ENCODE results near the gene SIRPD.
"Not testable (repeated sequence)": the region's sequence is repeated elsewhere in the genome, so short reads cannot be mapped to it uniquely, and the experiment has no call there.

DNA sequence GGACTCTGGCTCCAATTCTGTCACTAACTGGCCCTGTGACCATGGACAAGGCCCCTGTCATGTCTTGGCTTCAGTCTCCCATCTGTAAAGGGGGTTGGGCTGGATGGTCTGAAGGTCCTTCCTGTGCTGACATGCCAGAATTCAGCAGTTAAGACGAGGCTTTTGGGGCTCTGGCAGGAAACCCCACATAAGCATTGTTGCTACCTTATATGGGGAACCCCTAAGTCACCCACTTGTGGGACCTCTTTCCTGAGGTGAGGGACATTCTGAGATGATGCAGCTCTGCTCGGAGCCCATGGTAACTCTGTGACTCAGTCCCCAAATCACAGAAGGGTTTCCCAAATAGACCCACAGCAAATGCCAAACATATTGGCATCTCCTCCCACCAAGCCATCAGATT, 19.8 kb upstream of the SIRPD start:
- TF ChIP-seq POLR2AphosphoS5, POLR2A, EP300 (IDR thresholded peaks at IDR 0.05): not testable (repeated sequence)
- TF ChIP-seq, protein P1, sequence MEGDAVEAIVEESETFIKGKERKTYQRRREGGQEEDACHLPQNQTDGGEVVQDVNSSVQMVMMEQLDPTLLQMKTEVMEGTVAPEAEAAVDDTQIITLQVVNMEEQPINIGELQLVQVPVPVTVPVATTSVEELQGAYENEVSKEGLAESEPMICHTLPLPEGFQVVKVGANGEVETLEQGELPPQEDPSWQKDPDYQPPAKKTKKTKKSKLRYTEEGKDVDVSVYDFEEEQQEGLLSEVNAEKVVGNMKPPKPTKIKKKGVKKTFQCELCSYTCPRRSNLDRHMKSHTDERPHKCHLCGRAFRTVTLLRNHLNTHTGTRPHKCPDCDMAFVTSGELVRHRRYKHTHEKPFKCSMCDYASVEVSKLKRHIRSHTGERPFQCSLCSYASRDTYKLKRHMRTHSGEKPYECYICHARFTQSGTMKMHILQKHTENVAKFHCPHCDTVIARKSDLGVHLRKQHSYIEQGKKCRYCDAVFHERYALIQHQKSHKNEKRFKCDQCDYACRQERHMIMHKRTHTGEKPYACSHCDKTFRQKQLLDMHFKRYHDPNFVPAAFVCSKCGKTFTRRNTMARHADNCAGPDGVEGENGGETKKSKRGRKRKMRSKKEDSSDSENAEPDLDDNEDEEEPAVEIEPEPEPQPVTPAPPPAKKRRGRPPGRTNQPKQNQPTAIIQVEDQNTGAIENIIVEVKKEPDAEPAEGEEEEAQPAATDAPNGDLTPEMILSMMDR (IDR thresholded peaks at IDR 0.05), result not testable (repeated sequence)

Data from sigmoid colon (tissue), 4 donors.